Esophagus (tissue), 2 donors: Measurements from ENCODE around the gene POLG. TPM values are rescaled to one million over a fixed set of nuclear protein-coding genes. Genes with fewer than 3 reads are reported as not detected.
"Not testable (repeated sequence)": the region's sequence is repeated elsewhere in the genome, so short reads cannot be mapped to it uniquely, and the experiment has no call there.

Source experiments
- H3K27ac ChIP-seq, 2 donors: one replicate each; pipeline ENCODE4 v1.5.1; 2013; ENCODE audit warnings: low read depth in 2 of 2, mild to moderate bottlenecking in 2 of 2, inconsistent platforms in 1 of 2, low read length in 1 of 2, moderate library complexity in 1 of 2
- H3K27me3 ChIP-seq, 2 donors: one replicate each; pipeline ENCODE4 v1.6.1; 2013; ENCODE audit warnings: low read length in 2 of 2, control low read depth in 1 of 2, mild to moderate bottlenecking in 1 of 2; ENCODE audit not compliant: insufficient read depth in 2 of 2, control insufficient read depth in 1 of 2
- H3K36me3 ChIP-seq, 2 donors: one replicate each; pipeline ENCODE4 v1.6.1; 2013; ENCODE audit warnings: low read length in 1 of 2; ENCODE audit not compliant: control insufficient read depth in 2 of 2, insufficient read depth in 2 of 2
- H3K4me1 ChIP-seq, 2 donors: one replicate each; pipeline ENCODE4 v1.6.1; 2013; ENCODE audit warnings: low read length in 1 of 2; ENCODE audit not compliant: control insufficient read depth in 2 of 2, insufficient read depth in 2 of 2
- H3K4me3 ChIP-seq, 2 donors: one replicate each; pipeline ENCODE4 v1.5.1; 2013; ENCODE audit warnings: low read length in 2 of 2, mild to moderate bottlenecking in 2 of 2, low read depth in 1 of 2, moderate library complexity in 1 of 2
- H3K9me3 ChIP-seq, 2 donors: one replicate each; pipeline ENCODE4 v1.6.1; 2013; ENCODE audit warnings: mild to moderate bottlenecking in 2 of 2, low read depth in 1 of 2, low read length in 1 of 2, moderate library complexity in 1 of 2; ENCODE audit not compliant: control insufficient read depth in 2 of 2, insufficient read depth in 1 of 2
- WGBS, 2 donors: extraction: QIAGEN DNeasy Blood & Tissue Kit; methylation state at CpG; one replicate each; pipeline ENCODE4 v1.1.7; 2013; 5-methylcytosine and 5-hydroxymethylcytosine counted together
- polyA plus RNA-seq, 2 donors: library from polyadenylated mRNA; stranded (reverse); fragments of 200-250 nt; gene quantifications; one replicate each; pipeline ENCODE4 v1.2.3, GENCODE V29; 2013
- donor health status: healthy with polysubstance abuse.
- donor health status: Bipolar disorder and iron deficiency.

Gene POLG
- polyA plus RNA-seq, 2 donors = 27.2 to 48.1 TPM

DNA sequence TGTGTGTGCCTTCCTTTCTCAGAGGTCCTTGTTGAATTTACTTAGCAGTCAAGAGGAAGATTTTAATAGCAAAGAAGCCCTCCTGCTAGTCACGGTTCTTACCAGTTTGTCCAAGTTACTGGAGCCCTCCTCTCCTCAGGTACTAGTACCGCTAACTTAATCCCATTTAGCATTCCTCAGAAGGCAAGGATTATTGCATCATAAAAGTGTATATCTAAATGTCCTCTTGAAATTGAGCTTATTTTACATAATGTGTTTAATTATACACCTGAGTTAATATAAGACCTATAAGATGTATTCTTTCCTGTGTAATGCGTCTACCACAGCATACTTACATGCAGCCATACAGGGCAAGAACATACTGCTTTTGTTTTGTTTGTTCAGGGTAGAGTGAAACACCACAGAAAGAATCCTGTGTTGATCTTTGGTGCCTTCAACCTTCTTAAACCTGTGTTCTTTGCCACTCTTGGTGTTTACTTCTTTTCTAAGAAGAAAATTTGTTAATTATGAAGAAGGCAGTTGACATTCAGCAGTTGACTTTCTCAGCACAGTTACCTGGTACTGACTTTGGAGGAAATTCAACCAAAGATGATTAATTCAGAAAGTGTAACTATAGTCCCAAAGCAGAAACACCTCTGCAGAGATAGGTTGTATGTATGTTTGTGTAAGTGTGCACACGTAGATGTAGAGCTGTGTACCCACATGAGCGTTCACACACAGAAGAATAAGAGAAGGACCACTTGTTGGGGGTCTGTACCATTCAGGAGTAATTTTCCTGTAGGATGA, 33.1 kb downstream of the POLG start:
- H3K36me3 ChIP-seq = peaks cover 2 to 5% of the 10 kb centered on the region in 2 donors
- WGBS, 2 donors = 85 to 95% methylated on average over 5 of the region's 5 CpGs
- H3K27ac ChIP-seq = no peak overlapping the region
- H3K27me3 ChIP-seq = no peaks in the 10 kb centered on the region
- H3K4me3 ChIP-seq = no peak overlapping the region
- no peaks in the 10 kb centered on the region for H3K4me1 ChIP-seq
- H3K9me3 ChIP-seq = no peaks in the 10 kb centered on the region

DNA sequence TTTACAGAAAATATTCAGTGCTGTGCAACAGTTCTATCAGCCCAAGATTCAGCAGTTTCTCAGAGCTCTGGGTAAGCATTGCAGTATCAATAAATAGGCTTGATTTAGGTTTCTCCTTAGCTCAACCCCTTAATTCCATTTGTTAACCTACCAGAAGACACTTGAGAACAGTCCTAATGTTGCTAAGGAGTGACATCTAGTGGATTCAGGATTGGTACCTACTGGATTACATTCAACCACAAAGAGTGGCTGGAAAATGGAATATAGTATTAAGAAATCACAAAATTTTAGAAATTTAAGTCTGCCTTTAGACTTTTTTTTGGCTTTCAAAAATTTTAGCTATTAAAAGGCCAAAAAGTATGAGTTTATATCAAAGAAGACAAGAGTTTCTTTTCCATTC, 34.7 kb downstream of the POLG start:
- no peaks in the 10 kb centered on the region for H3K9me3 ChIP-seq
- peaks cover 2 to 5% of the 10 kb centered on the region in 2 donors for H3K36me3 ChIP-seq
- no peaks in the 10 kb centered on the region for H3K4me1 ChIP-seq
- H3K27me3 ChIP-seq = no peaks in the 10 kb centered on the region
- no peak overlapping the region for H3K27ac ChIP-seq
- H3K4me3 ChIP-seq = no peak overlapping the region

DNA sequence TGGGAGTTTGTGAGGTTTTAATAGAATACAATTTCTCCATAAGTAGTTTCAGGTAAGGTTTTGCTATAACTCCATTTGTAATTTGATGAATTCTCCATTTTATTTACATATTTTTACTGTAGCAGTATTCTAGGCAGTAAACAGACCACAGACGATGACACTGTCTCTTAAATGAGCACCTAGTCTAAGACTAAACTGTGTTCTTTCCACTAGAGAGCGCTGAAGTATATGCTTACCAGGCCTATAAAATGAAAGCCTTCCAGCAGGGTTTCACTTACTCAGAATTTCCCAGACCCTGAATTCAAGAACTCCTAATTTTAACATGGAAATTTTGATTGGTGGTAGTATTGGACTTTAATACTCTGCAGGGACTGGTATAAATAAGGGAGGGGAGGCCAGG, 41.6 kb downstream of the POLG start:
- no peaks in the 10 kb centered on the region for H3K9me3 ChIP-seq
- peaks cover 0 to 2% of the 10 kb centered on the region in 2 donors for H3K36me3 ChIP-seq
- 96 to 98% methylated on average over 2 of the region's 2 CpGs for WGBS, 2 donors
- H3K27ac ChIP-seq = no peak overlapping the region
- H3K4me1 ChIP-seq = no peaks in the 10 kb centered on the region
- no peaks in the 10 kb centered on the region for H3K27me3 ChIP-seq
- H3K4me3 ChIP-seq = no peak overlapping the region

DNA sequence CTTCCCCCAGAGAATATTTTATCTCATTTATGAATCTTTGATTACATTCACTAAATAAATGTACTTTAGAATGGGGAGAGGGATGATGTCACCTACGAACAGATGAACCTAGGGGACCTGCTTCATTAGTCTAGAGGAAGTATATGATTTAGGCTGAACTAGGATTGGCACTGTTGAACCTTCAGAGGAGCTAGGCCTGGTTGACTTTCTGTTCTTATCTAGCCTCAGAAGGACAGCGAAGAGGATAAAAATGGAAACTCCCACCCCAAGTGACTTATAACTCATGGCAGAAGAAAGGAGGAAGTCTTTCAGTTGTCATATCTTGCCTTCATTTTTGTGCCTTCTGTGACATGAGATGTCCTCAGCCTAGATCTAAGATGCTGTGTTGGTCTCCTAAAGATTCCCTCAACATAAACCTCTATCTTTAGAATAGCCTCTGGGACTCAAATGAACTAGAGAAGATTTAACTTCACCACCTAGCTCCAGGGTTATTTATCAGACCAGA, 42.6 kb downstream of the POLG start:
- Histone ChIP-seq H3K27me3 (no peaks in the 10 kb centered on the region), H3K36me3 (peaks cover 0 to 2% of the 10 kb centered on the region in 2 donors), H3K4me1 (no peaks in the 10 kb centered on the region), H3K27ac (no peak overlapping the region), H3K9me3 (no peaks in the 10 kb centered on the region), H3K4me3 (no peak overlapping the region)
- WGBS, 2 donors = 90 to 98% methylated on average over 2 of the region's 2 CpGs

DNA sequence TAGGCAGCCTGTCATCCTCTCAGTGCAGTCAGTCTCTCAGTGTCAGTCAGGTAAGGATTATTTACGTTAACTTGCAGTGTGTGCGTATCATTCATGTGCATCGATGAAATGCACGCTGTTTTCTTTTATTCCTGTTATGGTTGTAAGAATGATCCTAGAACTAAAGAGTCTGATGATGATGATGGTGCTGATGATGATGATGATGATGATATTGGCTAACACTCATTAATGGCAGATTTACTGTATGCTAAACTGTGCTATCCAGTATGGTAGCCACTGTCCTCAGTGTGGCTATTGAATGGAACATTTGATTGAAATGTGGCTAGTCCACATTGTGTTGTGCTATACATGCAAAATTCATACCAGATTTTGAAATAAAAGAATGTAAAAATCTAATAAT, 51.4 kb downstream of the POLG start:
- H3K27me3 ChIP-seq = no peaks in the 10 kb centered on the region
- H3K4me1 ChIP-seq = no peaks in the 10 kb centered on the region
- no peak overlapping the region for H3K4me3 ChIP-seq
- H3K9me3 ChIP-seq = no peaks in the 10 kb centered on the region
- 85 to 99% methylated on average over 4 of the region's 4 CpGs for WGBS, 2 donors
- H3K27ac ChIP-seq = no peak overlapping the region
- no peaks in the 10 kb centered on the region for H3K36me3 ChIP-seq

DNA sequence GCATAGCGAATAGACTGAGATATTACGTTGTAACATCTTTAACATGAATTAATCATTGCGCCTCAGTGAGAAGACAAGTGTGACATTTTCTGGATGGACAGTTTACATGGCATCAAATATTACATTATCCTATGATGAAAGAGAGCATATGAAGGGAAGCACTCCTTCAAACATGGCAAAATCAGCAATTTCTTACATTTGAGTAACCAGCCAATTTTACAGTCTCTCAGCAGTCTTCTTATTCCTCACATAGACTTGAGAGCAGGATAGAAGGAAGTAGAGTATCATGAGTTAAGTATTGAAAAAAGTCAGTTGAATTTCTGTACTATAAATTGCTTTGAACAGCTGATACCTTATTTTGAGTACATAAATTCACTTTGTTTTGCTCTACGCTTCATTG, 52.0 kb downstream of the POLG start:
- WGBS, 2 donors = 97% methylated on average over 4 of the region's 4 CpGs
- no peak overlapping the region for H3K27ac ChIP-seq
- no peaks in the 10 kb centered on the region for H3K27me3 ChIP-seq
- H3K9me3 ChIP-seq = no peaks in the 10 kb centered on the region
- H3K36me3 ChIP-seq = no peaks in the 10 kb centered on the region
- no peak overlapping the region for H3K4me3 ChIP-seq
- H3K4me1 ChIP-seq = no peaks in the 10 kb centered on the region

DNA sequence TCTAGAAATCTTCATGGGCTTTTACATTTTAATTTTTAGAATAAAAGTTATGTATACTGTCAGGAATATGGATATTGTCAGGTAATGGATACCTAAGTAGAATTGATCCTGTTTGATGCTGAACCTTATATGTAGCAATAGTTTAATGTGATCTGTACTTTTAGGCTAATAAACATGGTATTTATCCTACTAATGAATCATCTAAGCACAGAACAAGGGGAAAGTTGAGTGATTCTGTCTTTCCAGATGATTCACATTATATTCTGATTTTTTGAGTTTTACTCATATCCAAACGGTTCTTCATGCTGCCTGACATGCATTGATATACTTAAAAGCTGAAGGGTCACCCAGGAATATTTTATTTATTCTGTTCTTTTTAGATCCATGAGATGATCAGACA, 56.3 kb downstream of the POLG start:
- whole genome bisulfite sequencing, 2 donors = 75 to 82% methylated on average over 1 of the region's 1 CpG
- Histone ChIP-seq H3K4me3 (no peak overlapping the region), H3K4me1 (no peaks in the 10 kb centered on the region), H3K27ac (no peak overlapping the region), H3K36me3 (no peaks in the 10 kb centered on the region), H3K27me3 (no peaks in the 10 kb centered on the region), H3K9me3 (no peaks in the 10 kb centered on the region)

DNA sequence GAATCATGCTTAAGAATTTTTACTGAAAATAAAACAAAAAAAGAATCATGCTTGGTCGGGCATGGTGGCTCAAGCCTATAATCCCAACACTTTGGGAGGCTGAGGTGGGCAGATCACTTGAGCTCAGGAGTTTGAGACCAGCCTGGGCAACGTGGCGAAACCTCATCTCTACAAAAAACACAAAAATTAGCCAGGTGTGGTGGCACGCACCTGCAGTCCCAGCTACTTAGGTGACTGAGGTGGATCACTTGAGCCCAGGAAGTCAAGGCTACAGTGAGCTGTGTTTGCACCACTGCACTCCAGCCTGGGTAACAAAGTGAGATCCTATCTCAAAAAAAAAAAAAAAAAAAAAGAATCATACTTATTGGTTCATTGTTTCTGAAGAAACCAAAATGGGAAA, 57.3 kb downstream of the POLG start:
- not testable (repeated sequence) for H3K4me1 ChIP-seq, H3K27me3 ChIP-seq, H3K9me3 ChIP-seq, H3K27ac ChIP-seq, H3K36me3 ChIP-seq, H3K4me3 ChIP-seq
- 95 to 97% methylated on average over 4 of the region's 4 CpGs for WGBS, 2 donors
